GM12865 (cell line): Measurements from ENCODE around the gene PJVK.
"Not testable (repeated sequence)": the region's sequence is repeated elsewhere in the genome, so short reads cannot be mapped to it uniquely, and the experiment has no call there.

Experiments
- DNase-seq: peaks from one replicate; pipeline ENCODE4 v3.0.0; 2010; ENCODE audit warnings: low read depth
- H3K4me3 ChIP-seq: 2 replicates; pipeline ENCODE4 v1.5.1; 2011; ENCODE audit warnings: mild to moderate bottlenecking, low read depth, low read length, control low read depth
- TF ChIP-seq, protein P1 (sequence below): IDR thresholded peaks from 2 replicates; pipeline ENCODE4 v1.5.1; 2011; ENCODE audit warnings: low read length, control low read depth, low read depth, inconsistent platforms; ENCODE audit not compliant: insufficient read depth; ENCODE audit errors: missing control alignments

PJVK gene

GRCh38 chr2:178452870-178453269 lies 1.7 kb downstream of the PJVK start:
- DNase-seq, result no peak
- TF ChIP-seq, protein P1, sequence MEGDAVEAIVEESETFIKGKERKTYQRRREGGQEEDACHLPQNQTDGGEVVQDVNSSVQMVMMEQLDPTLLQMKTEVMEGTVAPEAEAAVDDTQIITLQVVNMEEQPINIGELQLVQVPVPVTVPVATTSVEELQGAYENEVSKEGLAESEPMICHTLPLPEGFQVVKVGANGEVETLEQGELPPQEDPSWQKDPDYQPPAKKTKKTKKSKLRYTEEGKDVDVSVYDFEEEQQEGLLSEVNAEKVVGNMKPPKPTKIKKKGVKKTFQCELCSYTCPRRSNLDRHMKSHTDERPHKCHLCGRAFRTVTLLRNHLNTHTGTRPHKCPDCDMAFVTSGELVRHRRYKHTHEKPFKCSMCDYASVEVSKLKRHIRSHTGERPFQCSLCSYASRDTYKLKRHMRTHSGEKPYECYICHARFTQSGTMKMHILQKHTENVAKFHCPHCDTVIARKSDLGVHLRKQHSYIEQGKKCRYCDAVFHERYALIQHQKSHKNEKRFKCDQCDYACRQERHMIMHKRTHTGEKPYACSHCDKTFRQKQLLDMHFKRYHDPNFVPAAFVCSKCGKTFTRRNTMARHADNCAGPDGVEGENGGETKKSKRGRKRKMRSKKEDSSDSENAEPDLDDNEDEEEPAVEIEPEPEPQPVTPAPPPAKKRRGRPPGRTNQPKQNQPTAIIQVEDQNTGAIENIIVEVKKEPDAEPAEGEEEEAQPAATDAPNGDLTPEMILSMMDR, result no peak
- H3K4me3 ChIP-seq, result no peak overlapping the region

- no peak for DNase-seq
- no peak overlapping the region for H3K4me3 ChIP-seq
- TF ChIP-seq, protein P1, result no peak
Measured at GRCh38 chr2:178455947-178456346, 4.8 kb downstream of the PJVK start.

GRCh38 chr2:178457390-178457886 lies 6.3 kb downstream of the PJVK start:
- TF ChIP-seq, protein P1, result no peak
- no peak for DNase-seq
- H3K4me3 ChIP-seq, result no peak overlapping the region

DNA sequence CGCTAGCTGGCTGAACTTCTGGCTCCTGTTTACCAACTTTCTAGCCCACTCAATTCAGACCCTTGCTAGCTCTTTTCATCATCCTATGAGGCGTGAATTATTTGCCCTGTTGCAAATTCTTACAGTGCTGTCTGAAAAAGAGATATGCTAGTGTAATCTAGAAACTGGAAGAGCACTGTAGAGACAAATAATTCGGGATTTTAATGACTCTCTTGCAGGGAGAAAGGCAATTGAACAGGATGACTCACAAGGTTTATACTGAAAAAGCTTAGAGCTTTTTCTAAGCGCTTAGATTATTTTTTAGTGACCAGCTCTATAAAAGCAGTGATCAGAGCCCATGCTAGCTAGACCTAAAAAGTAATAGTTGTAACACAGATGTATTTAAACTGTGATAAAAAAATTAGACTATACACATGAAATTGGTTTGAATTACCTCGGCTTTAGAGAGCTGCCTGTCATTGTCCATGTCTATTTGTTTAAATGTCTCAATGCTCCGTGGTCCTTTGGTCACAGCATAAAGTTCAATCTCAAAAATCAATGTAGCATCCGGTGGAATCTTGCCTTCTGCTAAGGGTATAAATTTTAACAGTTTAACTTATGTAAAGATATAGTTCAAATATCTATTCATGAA lies 18.2 kb downstream of the PJVK start:
- H3K4me3 ChIP-seq, result no peak overlapping the region
- TF ChIP-seq, protein P1, result no peak

GRCh38 chr2:178471313-178471712 lies 20.1 kb downstream of the PJVK start:
- not testable (repeated sequence) for DNase-seq, H3K4me3 ChIP-seq

More for the DNA sequence above, 18.2 kb downstream of the PJVK start:
- DNase-seq, result no peak

- no peak overlapping the region for H3K4me3 ChIP-seq
- TF ChIP-seq, protein P1, result no peak
- DNase-seq, result no peak
Measured at GRCh38 chr2:178473373-178473772, 22.2 kb downstream of the PJVK start.

GRCh38 chr2:178473931-178474330 lies 22.8 kb downstream of the PJVK start:
- no peak for DNase-seq
- TF ChIP-seq, protein P1, result no peak
- no peak overlapping the region for H3K4me3 ChIP-seq

GRCh38 chr2:178474560-178474959 lies 23.4 kb downstream of the PJVK start:
- no peak overlapping the region for H3K4me3 ChIP-seq
- DNase-seq, result no peak
- TF ChIP-seq, protein P1, result no peak
